Measurements from ENCODE around the gene SLC44A4. TPM values are rescaled to one million over a fixed set of nuclear protein-coding genes. Genes with fewer than 3 reads are reported as not detected.
A peak's percentile ranks its signal among the peaks of the same experiment; 100 is the strongest.

The SLC44A4 gene
- total and polyA plus RNA-seq, 9 of the 15 experiments (the other 6 are each of a cell fraction or from before 2014, with no cell fraction given): 7.9 to 18.6 (median 11.2) TPM

GRCh38 chr6:31831350-31832215 is 47.2 kb downstream of the SLC44A4 start (continued):
- no peak for TF ChIP-seq KDM2B (CRISPR knock-in tag; IDR thresholded peaks at IDR 0.05)
- TF ChIP-seq BMI1 (IDR thresholded peaks at IDR 0.05; ENCODE audit: low read length): no peak
- TF ChIP-seq, protein P1, sequence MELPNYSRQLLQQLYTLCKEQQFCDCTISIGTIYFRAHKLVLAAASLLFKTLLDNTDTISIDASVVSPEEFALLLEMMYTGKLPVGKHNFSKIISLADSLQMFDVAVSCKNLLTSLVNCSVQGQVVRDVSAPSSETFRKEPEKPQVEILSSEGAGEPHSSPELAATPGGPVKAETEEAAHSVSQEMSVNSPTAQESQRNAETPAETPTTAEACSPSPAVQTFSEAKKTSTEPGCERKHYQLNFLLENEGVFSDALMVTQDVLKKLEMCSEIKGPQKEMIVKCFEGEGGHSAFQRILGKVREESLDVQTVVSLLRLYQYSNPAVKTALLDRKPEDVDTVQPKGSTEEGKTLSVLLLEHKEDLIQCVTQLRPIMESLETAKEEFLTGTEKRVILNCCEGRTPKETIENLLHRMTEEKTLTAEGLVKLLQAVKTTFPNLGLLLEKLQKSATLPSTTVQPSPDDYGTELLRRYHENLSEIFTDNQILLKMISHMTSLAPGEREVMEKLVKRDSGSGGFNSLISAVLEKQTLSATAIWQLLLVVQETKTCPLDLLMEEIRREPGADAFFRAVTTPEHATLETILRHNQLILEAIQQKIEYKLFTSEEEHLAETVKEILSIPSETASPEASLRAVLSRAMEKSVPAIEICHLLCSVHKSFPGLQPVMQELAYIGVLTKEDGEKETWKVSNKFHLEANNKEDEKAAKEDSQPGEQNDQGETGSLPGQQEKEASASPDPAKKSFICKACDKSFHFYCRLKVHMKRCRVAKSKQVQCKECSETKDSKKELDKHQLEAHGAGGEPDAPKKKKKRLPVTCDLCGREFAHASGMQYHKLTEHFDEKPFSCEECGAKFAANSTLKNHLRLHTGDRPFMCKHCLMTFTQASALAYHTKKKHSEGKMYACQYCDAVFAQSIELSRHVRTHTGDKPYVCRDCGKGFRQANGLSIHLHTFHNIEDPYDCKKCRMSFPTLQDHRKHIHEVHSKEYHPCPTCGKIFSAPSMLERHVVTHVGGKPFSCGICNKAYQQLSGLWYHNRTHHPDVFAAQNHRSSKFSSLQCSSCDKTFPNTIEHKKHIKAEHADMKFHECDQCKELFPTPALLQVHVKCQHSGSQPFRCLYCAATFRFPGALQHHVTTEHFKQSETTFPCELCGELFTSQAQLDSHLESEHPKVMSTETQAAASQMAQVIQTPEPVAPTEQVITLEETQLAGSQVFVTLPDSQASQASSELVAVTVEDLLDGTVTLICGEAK (IDR thresholded peaks at IDR 0.05): 0 out of 2 replicates have a peak, but pooled peaks have one; percentile 13
- TF ChIP-seq, protein P1 (CRISPR knock-in tag; IDR thresholded peaks at IDR 0.05): no peak
- TF ChIP-seq, protein P2, sequence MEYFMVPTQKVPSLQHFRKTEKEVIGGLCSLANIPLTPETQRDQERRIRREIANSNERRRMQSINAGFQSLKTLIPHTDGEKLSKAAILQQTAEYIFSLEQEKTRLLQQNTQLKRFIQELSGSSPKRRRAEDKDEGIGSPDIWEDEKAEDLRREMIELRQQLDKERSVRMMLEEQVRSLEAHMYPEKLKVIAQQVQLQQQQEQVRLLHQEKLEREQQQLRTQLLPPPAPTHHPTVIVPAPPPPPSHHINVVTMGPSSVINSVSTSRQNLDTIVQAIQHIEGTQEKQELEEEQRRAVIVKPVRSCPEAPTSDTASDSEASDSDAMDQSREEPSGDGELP (CRISPR knock-in tag; IDR thresholded peaks at IDR 0.05; ENCODE audit: borderline replicate concordance): peak; percentile 42; the same call in 1 of the 2 replicates
- peak; percentile 20 for TF ChIP-seq CCNT2 (IDR thresholded peaks at IDR 0.05; ENCODE audit: borderline replicate concordance, extremely low read depth, insufficient read length, low read depth, low read length)
- TF ChIP-seq, protein P3, sequence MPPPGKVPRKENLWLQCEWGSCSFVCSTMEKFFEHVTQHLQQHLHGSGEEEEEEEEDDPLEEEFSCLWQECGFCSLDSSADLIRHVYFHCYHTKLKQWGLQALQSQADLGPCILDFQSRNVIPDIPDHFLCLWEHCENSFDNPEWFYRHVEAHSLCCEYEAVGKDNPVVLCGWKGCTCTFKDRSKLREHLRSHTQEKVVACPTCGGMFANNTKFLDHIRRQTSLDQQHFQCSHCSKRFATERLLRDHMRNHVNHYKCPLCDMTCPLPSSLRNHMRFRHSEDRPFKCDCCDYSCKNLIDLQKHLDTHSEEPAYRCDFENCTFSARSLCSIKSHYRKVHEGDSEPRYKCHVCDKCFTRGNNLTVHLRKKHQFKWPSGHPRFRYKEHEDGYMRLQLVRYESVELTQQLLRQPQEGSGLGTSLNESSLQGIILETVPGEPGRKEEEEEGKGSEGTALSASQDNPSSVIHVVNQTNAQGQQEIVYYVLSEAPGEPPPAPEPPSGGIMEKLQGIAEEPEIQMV (tag; conservative IDR thresholded peaks at IDR 0.05; ENCODE audit: low read depth): 0 out of 2 replicates have a peak, but pooled peaks have one; percentile 40
- TF ChIP-seq CBX1 (IDR thresholded peaks at IDR 0.05; ENCODE audit: low read depth): no peak
- peak; percentile 64; the same call in 1 of the 2 replicates for TF ChIP-seq E2F3 (CRISPR knock-in tag; IDR thresholded peaks at IDR 0.05)
- peak; percentile 82 for TF ChIP-seq NFE2 (IDR thresholded peaks at IDR 0.05; ENCODE audit: low read depth)
- TF ChIP-seq PPARD (CRISPR knock-in tag; IDR thresholded peaks at IDR 0.05): 0 out of 2 replicates have a peak, but pooled peaks have one; percentile 7
- TF ChIP-seq, protein P4, sequence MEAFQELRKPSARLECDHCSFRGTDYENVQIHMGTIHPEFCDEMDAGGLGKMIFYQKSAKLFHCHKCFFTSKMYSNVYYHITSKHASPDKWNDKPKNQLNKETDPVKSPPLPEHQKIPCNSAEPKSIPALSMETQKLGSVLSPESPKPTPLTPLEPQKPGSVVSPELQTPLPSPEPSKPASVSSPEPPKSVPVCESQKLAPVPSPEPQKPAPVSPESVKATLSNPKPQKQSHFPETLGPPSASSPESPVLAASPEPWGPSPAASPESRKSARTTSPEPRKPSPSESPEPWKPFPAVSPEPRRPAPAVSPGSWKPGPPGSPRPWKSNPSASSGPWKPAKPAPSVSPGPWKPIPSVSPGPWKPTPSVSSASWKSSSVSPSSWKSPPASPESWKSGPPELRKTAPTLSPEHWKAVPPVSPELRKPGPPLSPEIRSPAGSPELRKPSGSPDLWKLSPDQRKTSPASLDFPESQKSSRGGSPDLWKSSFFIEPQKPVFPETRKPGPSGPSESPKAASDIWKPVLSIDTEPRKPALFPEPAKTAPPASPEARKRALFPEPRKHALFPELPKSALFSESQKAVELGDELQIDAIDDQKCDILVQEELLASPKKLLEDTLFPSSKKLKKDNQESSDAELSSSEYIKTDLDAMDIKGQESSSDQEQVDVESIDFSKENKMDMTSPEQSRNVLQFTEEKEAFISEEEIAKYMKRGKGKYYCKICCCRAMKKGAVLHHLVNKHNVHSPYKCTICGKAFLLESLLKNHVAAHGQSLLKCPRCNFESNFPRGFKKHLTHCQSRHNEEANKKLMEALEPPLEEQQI (IDR thresholded peaks at IDR 0.05): no peak
